Activated CD4-positive, alpha-beta T cell treated with anti-CD3 and anti-CD28 coated beads for 1 hour (primary cell): ENCODE results near the gene BRI3BP.

Source experiments
- DNase-seq: peaks from one replicate; pipeline ENCODE4 v3.0.0-alpha.2; 2020

Gene BRI3BP, protein sequence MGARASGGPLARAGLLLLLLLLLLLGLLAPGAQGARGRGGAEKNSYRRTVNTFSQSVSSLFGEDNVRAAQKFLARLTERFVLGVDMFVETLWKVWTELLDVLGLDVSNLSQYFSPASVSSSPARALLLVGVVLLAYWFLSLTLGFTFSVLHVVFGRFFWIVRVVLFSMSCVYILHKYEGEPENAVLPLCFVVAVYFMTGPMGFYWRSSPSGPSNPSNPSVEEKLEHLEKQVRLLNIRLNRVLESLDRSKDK

GRCh38 chr12:124993626-124994436 is at the start of gene BRI3BP:
BRI3BP (plus strand) TSS chr12:124993645; CDS start chr12:124993791, 146 bp downstream.
- DNase-seq: no peak

DNA sequence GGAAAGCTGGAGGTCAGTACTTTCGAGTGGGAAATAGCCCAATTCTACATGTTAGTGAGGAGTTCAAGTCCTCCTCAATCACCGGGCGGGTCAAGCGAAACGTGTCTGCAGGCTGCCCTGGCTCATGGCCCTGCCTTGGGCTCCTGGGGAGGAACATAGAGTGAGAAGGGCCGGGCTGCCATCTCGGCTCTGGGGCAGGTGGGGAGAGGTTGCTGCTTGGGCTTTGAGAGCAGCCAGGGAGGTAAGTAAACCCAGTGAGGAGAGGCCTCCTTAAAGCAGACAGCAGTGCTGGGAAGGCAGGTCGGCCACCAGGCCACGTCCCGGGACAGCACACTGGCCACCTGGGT is 47.0 kb upstream of the BRI3BP start:
- no peak for DNase-seq

DNA sequence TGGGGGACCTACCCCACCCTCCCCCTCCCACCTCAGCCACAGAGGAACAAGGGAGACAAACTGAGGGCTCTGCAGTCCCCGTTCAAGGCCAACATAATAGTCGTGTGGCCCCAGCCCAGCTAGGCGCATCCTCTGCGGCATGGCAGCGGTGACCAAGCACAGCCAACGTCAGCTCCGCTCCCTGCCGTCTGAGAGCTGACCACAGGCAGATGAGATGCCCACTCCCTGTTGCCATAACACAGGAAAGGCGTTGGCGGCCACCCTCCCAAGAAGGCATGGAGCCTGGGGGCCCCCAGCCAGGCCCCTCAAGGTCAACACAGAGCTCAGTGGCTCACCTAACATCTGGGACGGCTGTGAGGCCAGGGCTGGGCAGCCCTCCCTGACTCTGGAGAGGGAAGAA is 46.4 kb upstream of the BRI3BP start:
- DNase-seq: no peak

GRCh38 chr12:124947561-124948398 is 45.7 kb upstream of the BRI3BP start:
- no peak for DNase-seq

GRCh38 chr12:124949066-124949465 is 44.4 kb upstream of the BRI3BP start:
- DNase-seq: no peak

DNA sequence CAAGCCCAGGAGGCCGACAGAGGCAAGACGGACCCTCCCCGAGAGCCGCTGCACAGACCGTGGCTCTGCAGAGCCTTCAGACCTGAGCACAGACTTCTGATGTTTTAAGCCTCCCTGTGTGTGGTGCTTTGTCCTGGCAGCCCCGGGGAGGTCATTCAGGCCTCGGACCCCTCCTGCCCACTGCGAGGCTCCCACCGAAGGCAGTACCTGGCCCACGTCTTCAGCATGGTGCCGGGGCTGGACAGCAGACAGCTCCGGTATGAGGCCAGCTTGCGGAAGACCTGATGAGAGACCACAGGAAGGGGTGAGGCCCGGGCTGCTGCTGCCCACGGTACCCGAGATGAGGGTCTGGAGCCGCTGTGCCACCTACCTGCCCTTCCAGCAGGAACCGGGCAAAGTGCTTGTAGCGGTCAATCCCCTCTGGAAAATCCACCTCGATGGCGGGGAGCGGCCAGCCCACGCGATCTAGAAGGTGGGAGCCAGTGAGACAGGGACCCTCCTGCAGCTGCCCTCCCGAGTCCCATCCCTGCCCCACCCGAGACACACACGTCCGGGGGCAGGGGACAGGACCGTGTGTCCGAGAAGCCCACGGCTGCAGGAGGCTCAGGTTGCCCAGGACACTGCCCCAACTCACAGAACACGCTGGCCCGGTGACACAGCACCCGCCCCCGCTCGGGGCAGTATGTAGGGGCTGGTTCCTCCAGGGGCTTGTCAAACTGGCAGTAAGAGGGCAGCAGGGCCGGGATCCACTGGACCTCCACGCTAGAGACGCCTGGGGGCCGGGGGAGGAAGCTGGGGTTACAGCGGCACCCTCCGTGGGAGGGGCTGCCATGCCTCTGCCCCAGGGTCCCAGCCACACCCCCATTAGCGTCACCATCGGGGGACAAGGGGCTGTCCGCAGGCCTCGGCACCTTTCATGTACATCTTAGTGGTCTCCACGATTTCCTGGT is 43.4 kb upstream of the BRI3BP start:
- DNase-seq: no peak

GRCh38 chr12:124952295-124952694 is 41.1 kb upstream of the BRI3BP start:
- DNase-seq: no peak

DNA sequence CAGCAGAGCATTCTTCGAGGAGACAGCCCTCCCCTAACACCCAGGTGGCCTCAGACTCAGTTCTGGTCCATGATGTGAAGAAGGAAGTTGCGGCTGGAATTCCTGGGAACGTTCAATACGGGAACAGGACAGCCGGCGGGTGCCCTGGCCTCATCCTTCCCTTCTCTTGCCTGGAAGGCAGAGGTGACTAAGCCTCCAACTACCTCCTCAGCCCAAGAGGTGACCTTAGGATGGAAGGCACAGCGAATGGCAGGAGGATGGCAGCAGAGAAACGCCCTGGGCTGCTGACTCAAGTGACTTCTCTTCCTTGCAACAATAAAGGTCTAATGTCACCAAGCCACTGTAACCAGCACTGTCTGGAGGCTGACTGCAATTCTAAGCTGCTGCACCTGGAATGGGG is 40.6 kb upstream of the BRI3BP start:
- DNase-seq: no peak

DNA sequence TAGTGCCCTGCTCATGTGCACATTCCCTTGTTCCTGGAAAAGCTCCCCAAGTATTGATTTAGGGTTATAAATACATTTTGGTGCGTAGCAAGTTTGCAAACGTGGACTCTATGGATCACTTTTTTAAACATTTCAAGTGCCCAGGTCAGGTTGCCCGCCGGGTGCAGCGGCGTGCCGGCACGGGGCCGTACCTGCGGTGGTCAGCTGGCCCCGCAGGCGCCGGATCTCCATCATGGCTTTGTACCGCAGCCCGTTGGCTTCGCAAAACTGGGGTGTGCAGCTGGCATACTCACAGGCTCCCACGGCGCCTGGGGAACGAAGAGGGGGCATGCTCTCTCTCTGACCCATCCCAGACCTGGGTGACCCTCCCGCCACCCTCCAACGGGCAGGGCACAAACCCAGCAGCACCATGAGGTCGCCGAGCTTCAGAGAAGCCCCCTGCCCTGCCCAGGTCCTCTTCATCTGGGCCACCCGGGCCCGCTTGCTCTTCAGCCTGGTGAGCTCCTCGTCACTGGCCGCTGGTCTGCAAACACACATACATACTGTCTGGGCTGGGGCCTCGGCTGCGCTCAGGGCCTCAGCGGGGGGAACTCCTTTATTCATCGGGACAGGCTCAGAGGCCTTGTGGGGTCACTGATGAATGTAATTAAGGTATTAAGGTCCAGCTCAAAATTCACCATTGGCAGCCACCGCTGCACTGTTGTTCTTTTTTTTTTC is 39.6 kb upstream of the BRI3BP start:
- no peak for DNase-seq

DNA sequence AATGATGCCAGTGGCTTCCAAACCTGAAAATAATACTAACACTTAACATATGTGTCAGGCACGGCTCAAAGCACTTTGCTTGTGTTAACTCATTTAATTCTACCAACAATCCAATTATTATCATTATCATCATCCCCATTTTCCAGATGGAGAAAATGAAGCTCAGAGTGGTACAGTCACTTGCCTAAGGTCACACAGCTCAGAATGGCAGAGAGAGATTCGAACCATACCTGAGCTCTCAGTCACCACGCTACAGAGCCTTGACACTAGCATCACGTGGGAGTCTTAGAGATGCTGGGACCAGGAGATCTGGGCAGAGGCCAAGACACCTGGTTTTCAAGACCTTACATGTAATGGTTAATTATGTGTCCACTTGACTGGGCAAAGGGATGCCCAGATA is 38.7 kb upstream of the BRI3BP start:
- DNase-seq: no peak

- DNase-seq: no peak
Observed at GRCh38 chr12:124956571-124956970, 36.9 kb upstream of the BRI3BP start.

DNA sequence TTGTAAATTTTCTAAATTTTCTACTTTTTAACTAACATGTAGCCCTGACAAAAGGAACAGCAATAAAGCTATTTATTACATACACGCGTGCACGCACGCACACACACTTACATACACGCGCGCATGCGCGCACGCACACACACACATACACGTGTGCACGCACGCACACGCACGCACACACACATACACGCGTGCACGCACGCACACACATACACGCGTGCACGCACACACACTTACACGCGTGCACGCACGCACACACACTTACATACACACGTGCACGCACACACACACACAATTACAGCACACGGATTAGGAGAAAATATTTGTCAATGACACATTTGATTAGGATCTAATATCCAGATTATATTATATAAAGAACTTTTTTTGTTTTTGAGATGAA is 32.4 kb upstream of the BRI3BP start:
- no peak for DNase-seq

DNA sequence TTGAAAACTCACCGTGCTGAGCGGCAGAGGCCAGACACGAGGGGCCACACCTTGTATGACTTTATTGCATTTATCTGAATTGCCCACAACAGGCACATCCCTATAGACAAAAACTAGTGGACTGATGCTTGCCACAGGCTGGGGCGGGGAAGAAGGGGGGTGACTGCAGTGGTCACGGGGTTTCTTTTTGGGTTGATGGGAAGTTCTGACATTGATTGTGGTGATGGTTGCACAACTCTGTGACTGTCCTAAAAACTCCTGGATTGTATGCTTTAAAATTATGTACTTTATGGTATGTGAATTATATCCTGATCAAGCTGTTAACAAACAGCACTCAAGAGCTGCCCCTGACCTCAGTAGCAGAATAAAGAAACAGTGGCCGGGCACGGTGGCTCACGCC is 30.2 kb upstream of the BRI3BP start:
- no peak for DNase-seq

GRCh38 chr12:124964251-124964650 is 29.2 kb upstream of the BRI3BP start:
- DNase-seq: no peak

DNA sequence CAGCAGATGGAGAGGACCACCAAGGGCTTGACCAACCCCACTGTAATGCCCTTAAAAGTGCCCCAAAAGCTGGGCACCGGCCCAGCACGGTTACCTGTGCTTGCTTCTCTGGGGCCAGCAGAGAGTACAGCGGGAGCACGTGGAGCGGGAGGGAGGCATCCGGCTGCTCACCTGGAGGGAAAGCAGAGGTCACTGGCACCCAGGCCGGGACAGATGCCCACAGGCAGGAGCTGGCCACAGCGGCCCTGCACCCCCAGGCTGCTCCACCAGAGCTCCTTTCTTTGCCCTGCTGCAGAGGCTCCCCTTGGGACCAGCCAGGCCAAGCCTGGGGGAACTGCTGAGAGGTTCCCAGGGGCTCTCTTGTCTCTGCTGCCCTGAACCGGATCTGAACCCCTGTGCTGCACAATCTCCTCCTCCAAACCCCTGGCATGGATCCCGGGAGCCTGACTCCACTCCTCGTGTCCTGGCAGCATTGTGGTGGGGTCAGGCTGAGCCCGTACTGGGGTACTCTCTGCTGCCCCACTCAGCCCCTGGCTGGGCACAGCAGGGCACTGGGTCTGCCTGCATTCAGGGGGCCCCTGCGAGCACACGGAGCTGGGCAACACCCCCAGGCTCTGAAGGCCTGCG is 28.5 kb upstream of the BRI3BP start:
- DNase-seq: no peak

- DNase-seq: no peak
Observed at GRCh38 chr12:124967016-124967739, 26.3 kb upstream of the BRI3BP start.

GRCh38 chr12:124968656-124969055 is 24.8 kb upstream of the BRI3BP start:
- DNase-seq: no peak

DNA sequence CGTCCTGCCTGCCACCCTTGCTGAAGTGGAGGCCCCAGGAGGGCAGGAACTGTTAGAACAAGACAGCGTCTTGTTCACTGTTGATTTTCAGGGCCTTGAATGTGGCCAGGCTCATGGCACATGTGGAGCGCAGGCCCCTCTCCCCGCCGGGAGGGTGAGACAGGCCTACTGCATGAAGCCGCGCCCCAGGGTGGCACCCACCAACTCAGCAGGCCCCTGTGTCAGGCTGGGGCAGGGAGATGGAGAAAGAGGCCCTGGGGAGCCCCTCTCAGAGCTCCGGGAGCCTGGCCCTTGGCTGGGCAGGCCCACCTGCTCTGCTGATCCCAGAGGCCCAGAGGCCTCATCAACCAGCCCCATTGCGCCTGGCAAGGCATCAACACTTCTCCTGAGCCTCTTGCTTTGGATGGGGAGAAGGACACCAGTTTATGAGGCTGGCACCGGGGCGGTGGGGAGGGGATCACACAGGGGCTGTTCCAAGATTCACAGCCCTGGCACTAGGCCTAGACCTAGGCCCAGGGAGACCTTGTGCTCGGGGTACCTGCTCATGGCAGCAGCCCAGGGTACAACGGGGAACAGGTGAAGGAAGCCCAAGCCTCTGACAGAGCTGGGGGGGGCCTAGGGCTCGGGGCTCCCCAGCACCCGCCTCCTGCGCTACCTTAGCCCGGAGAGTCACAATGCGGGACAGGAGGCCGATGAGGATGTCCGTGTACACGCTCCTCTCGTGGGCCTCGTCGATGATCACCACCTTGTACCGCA is 22.6 kb upstream of the BRI3BP start:
- DNase-seq: no peak

DNA sequence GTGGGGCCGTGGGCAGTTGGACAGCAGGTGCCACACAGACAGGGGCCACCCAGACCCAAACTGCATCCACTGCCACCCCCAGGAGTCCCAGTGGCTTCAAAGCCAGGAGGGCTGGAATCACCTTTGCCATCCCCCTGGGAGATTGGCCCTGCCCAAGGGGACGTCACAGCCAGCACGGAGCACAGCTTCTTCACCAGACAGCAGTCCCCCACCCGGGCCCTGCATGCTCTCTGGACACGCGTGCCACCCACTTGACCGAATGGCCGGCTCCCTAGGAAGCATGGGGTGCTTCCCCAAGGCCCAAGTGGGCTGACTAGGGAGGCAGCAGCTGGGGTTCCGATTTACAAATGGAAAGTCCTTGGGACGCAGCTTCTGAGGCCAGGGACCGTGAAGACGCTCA is 21.8 kb upstream of the BRI3BP start:
- no peak for DNase-seq

DNA sequence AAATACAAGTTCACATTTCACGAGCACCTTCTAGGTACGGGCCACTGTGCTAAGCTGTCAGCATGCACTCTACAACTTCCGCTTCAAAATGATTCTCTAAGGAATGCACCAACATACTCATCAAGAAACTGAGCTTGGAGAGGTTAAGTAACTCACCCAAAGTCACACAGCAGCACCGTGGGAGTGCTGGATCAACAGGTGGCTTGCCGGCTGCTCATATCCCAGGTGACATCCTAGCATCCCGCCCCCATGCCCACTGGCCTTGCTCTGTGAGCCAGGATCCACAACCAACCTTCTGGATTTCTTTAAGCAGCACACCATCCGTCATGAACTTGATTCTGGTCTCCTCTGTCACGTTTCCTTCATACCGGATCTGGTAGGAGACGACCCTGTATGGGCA is 21.2 kb upstream of the BRI3BP start:
- DNase-seq: no peak
